HCT116 (cell line): ENCODE measurements around the gene SUGCT. TPM values are rescaled to one million over a fixed set of nuclear protein-coding genes. Genes with fewer than 3 reads are reported as not detected.

Source experiments
- ATAC-seq: fragments of 200-7000 bp; cut with Tn5 transposase; 2 replicates; pipeline ENCODE4 v1.9.1; 2020; ENCODE audit warnings: mild to moderate bottlenecking, moderate library complexity
- BruUV-seq: library from RNA; stranded (reverse); fragments of 400-500 nt; replicated peaks from 2 replicates; lab custom pipeline; 2021; lab: Mats Ljungman, UMichigan
- CTCF ChIA-PET: fragments of 300-600 bp; sonication (Branson Sonifier 250); formaldehyde crosslinking; loops from one replicate; lab custom pipeline; 2021; ENCODE audit warnings: antibody characterized with exemption; lab: Charles Lee
- POLR2A ChIA-PET: fragments of 300-600, 350-600 bp; sonication (Branson Sonifier 250); formaldehyde crosslinking; loops from one replicate; lab custom pipeline; 2021; ENCODE audit warnings: antibody characterized with exemption; lab: Charles Lee
- RAD21 ChIA-PET, 2 experiments: fragments of 300-600 bp; sonication (Branson Sonifier 250); formaldehyde crosslinking; loops; one replicate each; lab custom pipeline; 2023; ENCODE audit warnings: low total read pairs in 2 of 2; ENCODE audit not compliant: uncharacterized antibody in 2 of 2, unreplicated experiment in 2 of 2, low non-redundant PET in 1 of 2; lab: Charles Lee
- DNase-seq: peaks from one replicate; pipeline ENCODE4 v3.0.0-alpha.2; 2010; ENCODE audit warnings: low read depth, low spot score
- H2AFZ ChIP-seq: fragments of 200-600 bp; shearing (Covaris generic), sonication (generic); 2 replicates; pipeline ENCODE4 v1.6.1; 2017; ENCODE audit warnings: low read depth, mixed run types, mixed read lengths, antibody characterized with exemption, low read length; ENCODE audit not compliant: poor library complexity, severe bottlenecking
- H3K27ac ChIP-seq: 2 replicates; pipeline ENCODE4 v1.5.1; 2012; ENCODE audit warnings: low read depth, low read length
- H3K27me3 ChIP-seq: fragments of 200-600 bp; sonication (generic); 2 replicates; pipeline ENCODE4 v1.6.1; 2016; ENCODE audit warnings: mixed run types, low read length, mixed read lengths; ENCODE audit not compliant: insufficient read depth
- H3K36me3 ChIP-seq, 2 experiments: fragments of 200-500 bp in 1 of 2; fragments of 200-600 bp in 1 of 2; sonication (Bioruptor generic) in 1 of 2; sonication (generic) in 1 of 2; 2 replicates each; pipeline versions ENCODE4 v1.5.1 to v1.6.1; 2014 to 2016; ENCODE audit warnings: low read length in 2 of 2, inconsistent platforms in 1 of 2, mixed read lengths in 1 of 2, mixed run types in 1 of 2; ENCODE audit not compliant: insufficient read depth in 2 of 2, control insufficient read depth in 1 of 2
- H3K4me1 ChIP-seq, 2 experiments: fragments of 200-600 bp in 1 of 2; sonication (generic) in 1 of 2; 2 replicates each; pipeline versions ENCODE4 v1.5.1 to v1.6.1; 2012 to 2017; ENCODE audit warnings: low read length in 2 of 2, inconsistent platforms in 1 of 2, mild to moderate bottlenecking in 1 of 2, mixed read lengths in 1 of 2, mixed run types in 1 of 2, moderate library complexity in 1 of 2; ENCODE audit not compliant: insufficient read depth in 2 of 2, control insufficient read depth in 1 of 2
- H3K4me2 ChIP-seq: fragments of 200-600 bp; sonication (generic); 2 replicates; pipeline ENCODE4 v1.6.1; 2017; ENCODE audit warnings: mixed run types, low read length, mixed read lengths
- H3K4me3 ChIP-seq, 2 experiments: fragments of 200-600 bp in 1 of 2; sonication (generic) in 1 of 2; replicated peaks in 1 of 2; 2 replicates each; pipeline ENCODE4 v1.5.1; 2011 to 2016; ENCODE audit warnings: low read length in 2 of 2, control low read depth in 1 of 2, low read depth in 1 of 2, mild to moderate bottlenecking in 1 of 2, mixed read lengths in 1 of 2, mixed run types in 1 of 2
- H3K79me2 ChIP-seq: fragments of 200-600 bp; sonication (generic); 2 replicates; pipeline ENCODE4 v1.6.1; 2017; ENCODE audit warnings: mild to moderate bottlenecking, mixed run types, low read length, moderate library complexity, mixed read lengths; ENCODE audit not compliant: insufficient read depth
- H3K9ac ChIP-seq: fragments of 200-600 bp; sonication (generic); 2 replicates; pipeline ENCODE4 v1.6.1; 2016; ENCODE audit warnings: low read length, mixed read lengths
- H3K9me2 ChIP-seq: fragments of 200-600 bp; sonication (generic), shearing (Covaris generic); 2 replicates; pipeline ENCODE4 v1.6.1; 2017; ENCODE audit warnings: mixed run types, mild to moderate bottlenecking, moderate library complexity; ENCODE audit not compliant: insufficient read depth
- H3K9me3 ChIP-seq, 2 experiments: fragments of 200-500 bp in 1 of 2; fragments of 200-600 bp in 1 of 2; sonication (Bioruptor generic) in 1 of 2; sonication (generic) in 1 of 2; 2 replicates each; pipeline ENCODE4 v1.6.1; 2014 to 2017; ENCODE audit warnings: low read length in 2 of 2, mixed read lengths in 2 of 2, inconsistent platforms in 1 of 2, low read depth in 1 of 2, mild to moderate bottlenecking in 1 of 2, mixed run types in 1 of 2, moderate library complexity in 1 of 2; ENCODE audit not compliant: control insufficient read depth in 1 of 2, insufficient read depth in 1 of 2
- H4K20me1 ChIP-seq: fragments of 200-600 bp; sonication (generic), shearing (Covaris generic); 2 replicates; pipeline ENCODE4 v1.6.1; 2017; ENCODE audit warnings: mixed run types, mild to moderate bottlenecking, moderate library complexity; ENCODE audit not compliant: insufficient read depth
- CBX3 ChIP-seq: IDR thresholded peaks from 2 replicates; pipeline ENCODE4 v1.6.1; 2012; ENCODE audit warnings: low read depth
- EZH2 ChIP-seq: fragments of 200-600 bp; sonication (generic); IDR thresholded peaks from 2 replicates; pipeline ENCODE4 v1.6.1; 2017; ENCODE audit warnings: antibody characterized with exemption, mixed run types
- EZH2phosphoT487 ChIP-seq: fragments of 200-600 bp; IDR thresholded peaks from 2 replicates; pipeline ENCODE4 v1.6.1; 2018; ENCODE audit warnings: antibody characterized with exemption, borderline replicate concordance
- POLR2A ChIP-seq: IDR thresholded peaks from 2 replicates; pipeline ENCODE4 v1.7.0; 2011; ENCODE audit warnings: borderline replicate concordance; ENCODE audit not compliant: insufficient read depth, insufficient read length; ENCODE audit errors: extremely low read depth
- RAD21 ChIP-seq: IDR thresholded peaks from 2 replicates; pipeline ENCODE4 v1.6.1; 2012; ENCODE audit warnings: low read depth, mild to moderate bottlenecking
- REST ChIP-seq: IDR thresholded peaks from 2 replicates; pipeline ENCODE4 v1.6.1; 2012; ENCODE audit warnings: low read depth
- SIN3A ChIP-seq: IDR thresholded peaks from 2 replicates; pipeline ENCODE4 v1.6.1; 2012; ENCODE audit warnings: low read depth
- SP1 ChIP-seq: IDR thresholded peaks from 2 replicates; pipeline ENCODE4 v1.6.1; 2012; ENCODE audit warnings: low read depth
- TCF7L2 ChIP-seq: IDR thresholded peaks from 2 replicates; pipeline ENCODE4 v1.7.0; 2011; ENCODE audit warnings: borderline replicate concordance, inconsistent platforms; ENCODE audit not compliant: insufficient read depth, insufficient read length; ENCODE audit errors: extremely low read depth
- YY1 ChIP-seq: IDR thresholded peaks from 2 replicates; pipeline ENCODE4 v1.6.1; 2011; ENCODE audit warnings: low read length, low read depth, moderate library complexity, mild to moderate bottlenecking; ENCODE audit not compliant: insufficient replicate concordance; ENCODE audit errors: extremely low read depth
- ZFX ChIP-seq: fragments of 450-650 bp; IDR thresholded peaks from 2 replicates; pipeline ENCODE4 v1.6.1; 2017
- intact Hi-C: fragments of 100-400 bp; cut with micrococcal nuclease; formaldehyde crosslinking; loops from 2 replicates; pipeline ENCODE4 v1.10.0; 2022
- total RNA-seq: library from RNA; stranded (reverse); gene quantifications from one replicate; pipeline ENCODE4 v1.2.1, GENCODE V29; 2021; ENCODE audit not compliant: unreplicated experiment

The SUGCT gene
- total RNA-seq, 1 experiment from 2014 or later: 4.4 TPM

DNA sequence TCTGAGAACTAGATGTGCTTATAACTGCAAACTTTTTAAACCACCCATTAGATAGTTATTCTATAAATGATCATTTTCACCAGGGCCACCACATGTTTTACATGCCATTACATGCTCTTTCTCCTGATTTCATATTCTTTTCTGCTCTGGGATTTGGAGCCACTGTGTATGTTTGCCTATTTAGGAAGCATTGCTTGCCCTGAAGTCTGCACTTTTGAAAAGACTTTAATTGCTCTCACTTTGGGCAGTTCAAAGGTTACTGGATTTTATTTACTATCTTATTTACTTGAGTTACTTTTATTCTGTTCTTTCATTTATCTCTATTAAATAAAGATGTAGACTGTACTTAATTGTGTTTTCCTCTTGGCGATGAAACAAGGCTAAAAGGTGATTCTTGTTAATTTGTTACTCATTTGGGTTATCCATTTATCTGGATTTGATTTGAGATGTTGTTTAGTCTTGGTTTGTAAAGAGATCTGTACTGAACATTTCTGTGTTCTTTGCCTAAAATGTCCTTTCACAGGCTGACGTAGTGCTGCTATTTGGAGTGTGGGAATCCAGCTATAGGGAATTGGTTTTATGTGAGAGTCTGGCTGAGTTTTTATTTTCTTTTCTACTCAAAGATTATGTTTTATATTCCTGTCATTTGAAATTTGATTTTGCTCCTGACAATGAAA, 88.8 kb downstream of the SUGCT start:
- Histone ChIP-seq H3K4me2 (no peak overlapping the region), H4K20me1 (no peaks in the 10 kb centered on the region), H3K4me1 (no peaks in the 10 kb centered on the region), H3K9ac (no peak overlapping the region), H3K9me3 (no peaks in the 10 kb centered on the region), H3K79me2 (no peaks in the 10 kb centered on the region), H3K27me3 (no peaks in the 10 kb centered on the region), H3K36me3 (no peaks in the 10 kb centered on the region), H2AFZ (no peak overlapping the region), H3K4me3 (no peak overlapping the region), H3K9me2 (no peaks in the 10 kb centered on the region), H3K27ac (no peak overlapping the region)
- ATAC-seq: no peak
- POLR2A ChIA-PET: no interaction called here
- intact Hi-C loops: no loop called here
- no TSS peak for BruUV-seq
- RAD21 ChIA-PET: no interaction called here
- TF ChIP-seq POLR2A (no peak), EZH2 (no peak), CBX3 (no peak), TCF7L2 (no peak), YY1 (no peak), SP1 (no peak)
- DNase-seq: no peak
- CTCF ChIA-PET: no interaction called here

GRCh38 chr7:40230101-40230500, 95.3 kb downstream of the SUGCT start:
- no peak for TF ChIP-seq CBX3
- TF ChIP-seq REST: no peak
- TF ChIP-seq EZH2phosphoT487: no peak
- no peak for TF ChIP-seq SIN3A
- TF ChIP-seq ZFX: no peak
- no peak for TF ChIP-seq RAD21
- TF ChIP-seq YY1: no peak
- POLR2A ChIA-PET: no interaction called here
- H3K36me3 ChIP-seq: no peaks in the 10 kb centered on the region
- no TSS peak for BruUV-seq
- H3K4me3 ChIP-seq: no peak overlapping the region
- no peaks in the 10 kb centered on the region for H3K27me3 ChIP-seq
- intact Hi-C loops: loop anchor here (5.0 kb wide), 1 partner anchor 1502 kb away; no protein-coding TSS in a partner anchor
- DNase-seq (no peak), ATAC-seq (no peak)
- H3K4me2 ChIP-seq: no peak overlapping the region
- CTCF ChIA-PET: interaction anchor here (1.2 kb wide), 1 partner anchor 1711 kb away, joined by 4 read pairs; no protein-coding TSS in a partner anchor
- H3K9ac ChIP-seq: no peak overlapping the region
- no peak overlapping the region for H2AFZ ChIP-seq
- H3K4me1 ChIP-seq: no peaks in the 10 kb centered on the region
- H4K20me1 ChIP-seq: no peaks in the 10 kb centered on the region
- H3K27ac ChIP-seq: no peak overlapping the region
- RAD21 ChIA-PET: no interaction called here
- H3K9me3 ChIP-seq: no peaks in the 10 kb centered on the region
- H3K79me2 ChIP-seq: no peaks in the 10 kb centered on the region
- H3K9me2 ChIP-seq: no peaks in the 10 kb centered on the region
